ENCODE data around the gene KRT86. TPM values are rescaled to one million over a fixed set of nuclear protein-coding genes. Genes with fewer than 3 reads are reported as not detected.
"Not testable (repeated sequence)": the region's sequence is repeated elsewhere in the genome, so short reads cannot be mapped to it uniquely, and the experiment has no call there.

KRT86 gene
- total and polyA plus RNA-seq, 7 experiments from 2014 or later, result 0.13 to 1.5 TPM; not detected in 5

GRCh38 chr12:52284562-52285171 lies 10.2 kb downstream of the KRT86 start:
- ChIA-PET CTCF (no interaction called here), POLR2A (no interaction called here)
- Histone ChIP-seq H3K4me1 (ENCODE audit: control insufficient read depth in 2 of 2, insufficient read depth in 2 of 2, low read length in 2 of 2) (no peaks in the 10 kb centered on the region), H3K27me3 (ENCODE audit: control insufficient read depth in 2 of 2, insufficient read depth in 2 of 2, low read length in 2 of 2) (no peaks in the 10 kb centered on the region), H3K9me3 (ENCODE audit: control insufficient read depth in 2 of 3, low read length in 3 of 3) (no peaks in the 10 kb centered on the region), H3K27ac (ENCODE audit: low read depth, low read length) (no peak overlapping the region), H3K4me3 (ENCODE audit: low read length) (no peak overlapping the region), H3K36me3 (ENCODE audit: control insufficient read depth in 2 of 3, insufficient read depth in 3 of 3, low read length in 3 of 3) (no peaks in the 10 kb centered on the region)
- DNase-seq, result no peak
- H3K27me3 Mint-ChIP-seq, result peaks cover 1 to 12% (median 5%) of the 10 kb centered on the region in 5 donors
- ATAC-seq, result no peak
- no peak overlapping the region for H3K27ac Mint-ChIP-seq
- H3K4me3 Mint-ChIP-seq, result no peak overlapping the region
- H3K36me3 Mint-ChIP-seq, result no peaks in the 10 kb centered on the region
- peaks cover 0 to 17% (median 4%) of the 10 kb centered on the region in 7 donors for H3K4me1 Mint-ChIP-seq
- intact Hi-C loops (cut with micrococcal nuclease), result no loop called here
- no peaks in the 10 kb centered on the region for H3K9me3 Mint-ChIP-seq

- H3K36me3 Mint-ChIP-seq, result no peaks in the 10 kb centered on the region
- Histone ChIP-seq H3K4me1 (ENCODE audit: control insufficient read depth in 2 of 2, insufficient read depth in 2 of 2, low read length in 2 of 2) (no peaks in the 10 kb centered on the region), H3K9me3 (ENCODE audit: control insufficient read depth in 2 of 3, low read length in 3 of 3) (no peaks in the 10 kb centered on the region), H3K27ac (ENCODE audit: low read depth, low read length) (no peak overlapping the region), H3K36me3 (ENCODE audit: control insufficient read depth in 2 of 3, insufficient read depth in 3 of 3, low read length in 3 of 3) (no peaks in the 10 kb centered on the region), H3K27me3 (ENCODE audit: control insufficient read depth in 2 of 2, insufficient read depth in 2 of 2, low read length in 2 of 2) (no peaks in the 10 kb centered on the region), H3K4me3 (ENCODE audit: low read length) (no peak overlapping the region)
- H3K4me3 Mint-ChIP-seq, result no peak overlapping the region
- no peaks in the 10 kb centered on the region for H3K9me3 Mint-ChIP-seq
- peaks cover 0 to 13% (median 4%) of the 10 kb centered on the region in 7 donors for H3K4me1 Mint-ChIP-seq
- ATAC-seq (no peak), DNase-seq (no peak)
- ChIA-PET POLR2A (no interaction called here), CTCF (no interaction called here)
- intact Hi-C loops (cut with micrococcal nuclease), result no loop called here
- H3K27ac Mint-ChIP-seq, result no peak overlapping the region
- H3K27me3 Mint-ChIP-seq, result peaks cover 0 to 8% (median 0%) of the 10 kb centered on the region in 5 donors
Observed at GRCh38 chr12:52285172-52285745, 10.8 kb downstream of the KRT86 start.

- no peak for ATAC-seq
- Mint-ChIP-seq H3K4me1 (peaks cover 0 to 13% (median 4%) of the 10 kb centered on the region in 7 donors), H3K9me3 (no peaks in the 10 kb centered on the region), H3K27ac (no peak overlapping the region), H3K36me3 (no peaks in the 10 kb centered on the region), H3K27me3 (peaks cover 0 to 8% (median 0%) of the 10 kb centered on the region in 5 donors), H3K4me3 (no peak overlapping the region)
- Histone ChIP-seq H3K4me1 (ENCODE audit: control insufficient read depth in 2 of 2, insufficient read depth in 2 of 2, low read length in 2 of 2) (no peaks in the 10 kb centered on the region), H3K27me3 (ENCODE audit: control insufficient read depth in 2 of 2, insufficient read depth in 2 of 2, low read length in 2 of 2) (no peaks in the 10 kb centered on the region), H3K9me3 (ENCODE audit: control insufficient read depth in 2 of 3, low read length in 3 of 3) (no peaks in the 10 kb centered on the region), H3K27ac (ENCODE audit: low read depth, low read length) (no peak overlapping the region), H3K36me3 (ENCODE audit: control insufficient read depth in 2 of 3, insufficient read depth in 3 of 3, low read length in 3 of 3) (no peaks in the 10 kb centered on the region), H3K4me3 (ENCODE audit: low read length) (no peak overlapping the region)
- CTCF ChIA-PET, result no interaction called here
- intact Hi-C loops (cut with micrococcal nuclease), result no loop called here
- POLR2A ChIA-PET, result no interaction called here
- DNase-seq, result no peak
Observed at GRCh38 chr12:52285851-52286530, 11.5 kb downstream of the KRT86 start.

- Mint-ChIP-seq H3K4me1 (peaks cover 0 to 13% (median 4%) of the 10 kb centered on the region in 7 donors), H3K27me3 (peaks cover 0 to 11% (median 5%) of the 10 kb centered on the region in 5 donors), H3K27ac (peak overlapping the region in 1 of 9 donors; percentile 13)
- H3K27ac ChIP-seq (ENCODE audit: low read depth, low read length); ATAC-seq; H3K9me3 ChIP-seq (ENCODE audit: control insufficient read depth in 2 of 3, low read length in 3 of 3); CTCF ChIA-PET; intact Hi-C loops (cut with micrococcal nuclease); H3K9me3 Mint-ChIP-seq; H3K36me3 ChIP-seq (ENCODE audit: control insufficient read depth in 2 of 3, insufficient read depth in 3 of 3, low read length in 3 of 3); H3K4me1 ChIP-seq (ENCODE audit: control insufficient read depth in 2 of 2, insufficient read depth in 2 of 2, low read length in 2 of 2); H3K4me3 ChIP-seq (ENCODE audit: low read length); DNase-seq; H3K4me3 Mint-ChIP-seq; H3K27me3 ChIP-seq (ENCODE audit: control insufficient read depth in 2 of 2, insufficient read depth in 2 of 2, low read length in 2 of 2); POLR2A ChIA-PET; H3K36me3 Mint-ChIP-seq: not testable (repeated sequence)
Observed at GRCh38 chr12:52286857-52287785, 12.7 kb downstream of the KRT86 start.

- H3K4me3 ChIP-seq (ENCODE audit: low read length); H3K27ac ChIP-seq (ENCODE audit: low read depth, low read length); H3K27me3 ChIP-seq (ENCODE audit: control insufficient read depth in 2 of 2, insufficient read depth in 2 of 2, low read length in 2 of 2); DNase-seq; CTCF ChIA-PET; POLR2A ChIA-PET; H3K4me1 ChIP-seq (ENCODE audit: control insufficient read depth in 2 of 2, insufficient read depth in 2 of 2, low read length in 2 of 2); intact Hi-C loops (cut with micrococcal nuclease); H3K4me3 Mint-ChIP-seq; H3K9me3 Mint-ChIP-seq; H3K36me3 ChIP-seq (ENCODE audit: control insufficient read depth in 2 of 3, insufficient read depth in 3 of 3, low read length in 3 of 3); H3K9me3 ChIP-seq (ENCODE audit: control insufficient read depth in 2 of 3, low read length in 3 of 3); H3K36me3 Mint-ChIP-seq: not testable (repeated sequence)
- H3K27me3 Mint-ChIP-seq, result peaks cover 0 to 13% (median 5%) of the 10 kb centered on the region in 5 donors
- peak; percentile 78 for ATAC-seq
- H3K4me1 Mint-ChIP-seq, result peaks cover 0 to 13% (median 4%) of the 10 kb centered on the region in 7 donors
- H3K27ac Mint-ChIP-seq, result peak overlapping the region in 1 of 9 donors; percentile 13
Observed at GRCh38 chr12:52287816-52288805, 13.7 kb downstream of the KRT86 start.
